H1 (cell line): ENCODE measurements around the gene NUMB. TPM values are rescaled to one million over a fixed set of nuclear protein-coding genes. Genes with fewer than 3 reads are reported as not detected.
A peak's percentile ranks its signal among the peaks of the same experiment; 100 is the strongest.

Experiments used
- ASH2L ChIP-seq: fragments of 200-600, 300-600 bp; sonication (generic); IDR thresholded peaks from one replicate; pipeline ENCODE4 v1.7.1; 2017; ENCODE audit warnings: low read length
- CHD7 ChIP-seq: fragments of 300-600 bp; sonication (generic); IDR thresholded peaks from 2 replicates; pipeline ENCODE4 v1.7.1; 2012; ENCODE audit warnings: low read length, moderate library complexity, mild to moderate bottlenecking, inconsistent platforms; ENCODE audit not compliant: insufficient replicate concordance
- CREB1 ChIP-seq: IDR thresholded peaks from 2 replicates; pipeline ENCODE4 v1.6.1; 2012; ENCODE audit warnings: inconsistent platforms
- polyA plus RNA-seq, 7 experiments: library from polyadenylated mRNA; depleted of rRNA in 3 of 7; stranded (reverse) in 5 of 7; unstranded in 2 of 7; fragments of >200 nt in 5 of 7; fragments of 200-250 nt in 2 of 7; gene quantifications; 1 replicate in 5 of 7; 2 replicates in 1 of 7; 4 replicates in 1 of 7; pipeline versions ENCODE4 v1.2.1 to v1.2.3, GENCODE V29; 2011 to 2013; ENCODE audit warnings: missing spikeins in 2 of 7, mixed read lengths in 2 of 7
- total RNA-seq: library from RNA; stranded (reverse); fragmentation: NEBNext Ultra II Directional; extraction: Animal tissue kit (Norgen Biotek cat#: 25700); gene quantifications from 2 replicates; pipeline ENCODE4 v1.2.1, GENCODE V29; 2021

The NUMB gene
- total and polyA plus RNA-seq, 2 of the 8 experiments (the other 6 are each of a cell fraction or from before 2014, with no cell fraction given) = 54.3 to 78.1 TPM

- no peak for TF ChIP-seq CHD7
- no peak for TF ChIP-seq ASH2L
- TF ChIP-seq CREB1 = peak; percentile 68; the same call in 1 of the 2 replicates
Observed at GRCh38 chr14:73289729-73290128, 168.6 kb downstream of the NUMB start (continued).
